KMS-11 (cell line): ENCODE measurements around the gene CAPS2.
A peak's percentile ranks its signal among the peaks of the same experiment; 100 is the strongest.

Experiments used
- H2AFZ ChIP-seq: fragments of 200-600 bp; sonication (generic); 2 replicates; pipeline ENCODE4 v1.6.1; 2016; ENCODE audit warnings: antibody characterized with exemption, mixed run types, low read depth
- H3K27ac ChIP-seq: fragments of 200-600 bp; sonication (generic); 2 replicates; pipeline ENCODE4 v1.6.1; 2016; ENCODE audit warnings: mild to moderate bottlenecking, mixed run types
- H3K27me3 ChIP-seq: fragments of 200-600 bp; sonication (generic); 2 replicates; pipeline ENCODE4 v1.6.1; 2017; ENCODE audit warnings: mild to moderate bottlenecking, low read depth, mixed run types, moderate library complexity; ENCODE audit not compliant: insufficient read depth
- H3K36me3 ChIP-seq: fragments of 200-600 bp; sonication (generic); 2 replicates; pipeline ENCODE4 v1.6.1; 2017; ENCODE audit warnings: mild to moderate bottlenecking, mixed run types; ENCODE audit not compliant: insufficient read depth
- H3K4me1 ChIP-seq: fragments of 200-600 bp; sonication (generic); 2 replicates; pipeline ENCODE4 v1.6.1; 2016; ENCODE audit warnings: mild to moderate bottlenecking, low read depth, mixed run types; ENCODE audit not compliant: poor library complexity, severe bottlenecking
- H3K4me2 ChIP-seq: fragments of 200-600 bp; sonication (generic); 2 replicates; pipeline ENCODE4 v1.7.0; 2016; ENCODE audit warnings: mild to moderate bottlenecking, mixed run types
- H3K4me3 ChIP-seq: fragments of 200-600 bp; sonication (generic); IDR thresholded peaks from 2 replicates; pipeline ENCODE4 v1.6.1; 2017; ENCODE audit warnings: low read depth, low read length, mixed read lengths; ENCODE audit not compliant: insufficient read depth
- H3K79me2 ChIP-seq: fragments of 200-600 bp; sonication (generic); 2 replicates; pipeline ENCODE4 v1.6.1; 2016; ENCODE audit warnings: low read depth, mixed run types; ENCODE audit not compliant: insufficient read depth
- H3K9ac ChIP-seq: fragments of 200-600 bp; sonication (generic); 2 replicates; pipeline ENCODE4 v1.6.1; 2016; ENCODE audit warnings: mild to moderate bottlenecking, mixed run types
- H4K20me1 ChIP-seq: fragments of 200-600 bp; sonication (generic); 2 replicates; pipeline ENCODE4 v1.6.1; 2016; ENCODE audit warnings: mild to moderate bottlenecking, mixed run types; ENCODE audit not compliant: insufficient read depth
- TF ChIP-seq, protein P1 (sequence below): fragments of 200-600 bp; sonication (generic); conservative IDR thresholded peaks from 2 replicates; pipeline ENCODE4 v1.6.1; 2017; ENCODE audit warnings: low read depth, mild to moderate bottlenecking, antibody characterized with exemption, low read length, moderate library complexity, mixed read lengths

Gene CAPS2

DNA sequence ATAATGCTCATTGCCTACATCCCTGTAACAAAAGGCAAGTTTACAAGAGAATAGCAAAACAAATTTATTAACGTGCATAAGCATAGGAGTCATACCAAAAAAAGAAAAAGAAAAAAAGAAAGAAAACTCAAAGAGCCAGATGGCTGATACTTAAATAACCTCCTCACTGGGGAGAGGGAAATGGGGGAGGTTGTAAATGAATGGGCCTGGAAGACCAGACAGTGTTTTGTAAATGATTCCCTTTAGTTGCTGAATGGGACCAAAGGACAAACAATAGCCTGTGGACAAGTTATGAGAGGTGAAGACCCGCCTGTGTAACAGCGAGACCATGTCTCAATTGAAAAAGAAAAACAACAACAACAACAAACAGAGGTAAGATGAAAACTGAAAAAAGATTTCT is 35.3 kb downstream of the CAPS2 start:
- Histone ChIP-seq H3K79me2 (no peaks in the 10 kb centered on the region), H3K4me2 (no peak overlapping the region), H3K36me3 (no peaks in the 10 kb centered on the region), H3K4me1 (no peaks in the 10 kb centered on the region), H3K4me3 (no peak overlapping the region), H3K9ac (no peak overlapping the region), H3K27ac (no peak overlapping the region), H4K20me1 (no peaks in the 10 kb centered on the region), H3K27me3 (no peaks in the 10 kb centered on the region), H2AFZ (no peak overlapping the region)
- TF ChIP-seq, protein P1, sequence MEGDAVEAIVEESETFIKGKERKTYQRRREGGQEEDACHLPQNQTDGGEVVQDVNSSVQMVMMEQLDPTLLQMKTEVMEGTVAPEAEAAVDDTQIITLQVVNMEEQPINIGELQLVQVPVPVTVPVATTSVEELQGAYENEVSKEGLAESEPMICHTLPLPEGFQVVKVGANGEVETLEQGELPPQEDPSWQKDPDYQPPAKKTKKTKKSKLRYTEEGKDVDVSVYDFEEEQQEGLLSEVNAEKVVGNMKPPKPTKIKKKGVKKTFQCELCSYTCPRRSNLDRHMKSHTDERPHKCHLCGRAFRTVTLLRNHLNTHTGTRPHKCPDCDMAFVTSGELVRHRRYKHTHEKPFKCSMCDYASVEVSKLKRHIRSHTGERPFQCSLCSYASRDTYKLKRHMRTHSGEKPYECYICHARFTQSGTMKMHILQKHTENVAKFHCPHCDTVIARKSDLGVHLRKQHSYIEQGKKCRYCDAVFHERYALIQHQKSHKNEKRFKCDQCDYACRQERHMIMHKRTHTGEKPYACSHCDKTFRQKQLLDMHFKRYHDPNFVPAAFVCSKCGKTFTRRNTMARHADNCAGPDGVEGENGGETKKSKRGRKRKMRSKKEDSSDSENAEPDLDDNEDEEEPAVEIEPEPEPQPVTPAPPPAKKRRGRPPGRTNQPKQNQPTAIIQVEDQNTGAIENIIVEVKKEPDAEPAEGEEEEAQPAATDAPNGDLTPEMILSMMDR, result no peak

DNA sequence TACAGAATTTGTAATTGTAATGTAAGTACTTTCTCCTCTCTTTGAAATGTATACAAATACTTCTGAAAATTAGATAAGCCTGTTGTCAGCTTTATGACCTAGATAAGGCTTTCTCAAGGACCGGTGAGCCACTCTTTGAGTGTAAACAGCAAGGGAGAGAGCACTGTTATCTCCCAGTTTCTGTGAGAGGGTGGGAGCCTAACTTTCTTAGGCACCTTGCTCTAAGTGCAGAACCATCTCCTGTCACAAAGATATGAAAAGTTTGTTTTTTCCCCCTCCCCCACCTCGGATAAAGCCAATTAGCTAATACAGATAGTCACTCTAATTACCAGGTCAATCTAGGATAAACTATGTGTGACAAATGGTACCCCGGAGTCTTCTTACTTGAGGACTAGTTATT is 35.8 kb downstream of the CAPS2 start:
- no peak overlapping the region for H3K27ac ChIP-seq
- no peaks in the 10 kb centered on the region for H3K36me3 ChIP-seq
- H3K27me3 ChIP-seq, result no peaks in the 10 kb centered on the region
- no peak overlapping the region for H3K4me2 ChIP-seq
- no peak overlapping the region for H2AFZ ChIP-seq
- no peaks in the 10 kb centered on the region for H3K4me1 ChIP-seq
- no peak overlapping the region for H3K4me3 ChIP-seq
- TF ChIP-seq, protein P1, result no peak
- no peak overlapping the region for H3K9ac ChIP-seq
- H3K79me2 ChIP-seq, result no peaks in the 10 kb centered on the region
- no peaks in the 10 kb centered on the region for H4K20me1 ChIP-seq

DNA sequence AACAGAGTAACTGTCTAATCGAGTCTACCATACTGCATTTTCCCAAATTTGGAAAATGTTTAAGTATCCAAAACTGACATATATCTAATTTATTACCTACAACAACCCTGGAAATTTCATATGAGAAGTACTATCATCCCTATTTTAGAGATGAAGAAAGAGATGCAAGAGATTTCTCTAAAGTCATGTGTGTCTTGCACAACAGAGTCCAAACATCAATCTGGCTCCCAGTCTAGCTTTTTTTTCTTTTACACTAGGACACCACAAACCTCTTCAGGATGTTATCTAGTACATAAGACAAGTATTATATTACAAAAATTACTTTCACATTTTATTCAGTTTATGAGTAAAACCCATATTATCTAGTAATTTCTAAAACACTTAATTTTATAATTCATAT is 39.1 kb downstream of the CAPS2 start:
- Histone ChIP-seq H4K20me1 (no peaks in the 10 kb centered on the region), H3K4me1 (no peaks in the 10 kb centered on the region), H2AFZ (no peak overlapping the region), H3K27ac (no peak overlapping the region), H3K79me2 (no peaks in the 10 kb centered on the region), H3K4me3 (no peak overlapping the region), H3K36me3 (no peaks in the 10 kb centered on the region), H3K27me3 (no peaks in the 10 kb centered on the region), H3K4me2 (no peak overlapping the region), H3K9ac (no peak overlapping the region)
- TF ChIP-seq, protein P1, result no peak

DNA sequence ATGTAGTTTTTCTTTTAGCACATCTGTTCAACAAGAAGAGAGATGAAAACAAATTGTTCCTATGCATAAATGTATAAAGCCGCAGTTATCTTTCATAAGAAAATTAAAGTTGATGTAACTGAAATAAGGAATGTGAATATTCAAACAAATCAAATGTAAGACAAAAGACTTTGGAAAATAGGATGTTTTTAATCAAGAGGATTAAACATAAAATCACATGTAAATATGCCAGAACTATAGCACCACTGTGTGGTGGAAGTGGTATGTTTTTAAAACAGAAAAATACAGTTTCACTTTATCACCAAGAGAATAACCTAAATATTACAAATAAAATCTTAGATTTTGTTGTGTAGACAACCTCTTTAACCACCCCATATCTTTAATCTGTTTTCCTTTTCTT is 40.4 kb downstream of the CAPS2 start:
- Histone ChIP-seq H3K79me2 (no peaks in the 10 kb centered on the region), H3K9ac (no peak overlapping the region), H3K27ac (no peak overlapping the region), H3K4me2 (no peak overlapping the region), H3K27me3 (no peaks in the 10 kb centered on the region), H3K36me3 (no peaks in the 10 kb centered on the region), H3K4me1 (no peaks in the 10 kb centered on the region), H3K4me3 (no peak overlapping the region), H4K20me1 (no peaks in the 10 kb centered on the region), H2AFZ (no peak overlapping the region)
- TF ChIP-seq, protein P1, result peak; percentile 49; the same call in 1 of the 2 replicates
